Left colon (tissue), 2 donors: Measurements from ENCODE around the gene CFAP74. TPM values are rescaled to one million over a fixed set of nuclear protein-coding genes. Genes with fewer than 3 reads are reported as not detected.

Experiments used
- ATAC-seq: fragments of 200-7000 bp; cut with Tn5 transposase; one replicate; pipeline ENCODE4 v1.9.1; 2020; ENCODE audit warnings: mild to moderate bottlenecking, moderate library complexity
- DNase-seq, 2 donors: peaks; one replicate each; pipeline ENCODE4 v3.0.0-alpha.2; 2020
- intact Hi-C, 2 donors: fragments of 100-400 bp; cut with DNase I in 1 of 2; cut with micrococcal nuclease in 1 of 2; formaldehyde crosslinking; loops; one replicate each; pipeline versions ENCODE4 v1.11.2 to v1.14.0; 2022; cut with DNase I, micrococcal nuclease
- total RNA-seq, 2 donors: library from RNA; stranded (reverse); fragmentation: NEBNext Ultra II Directional; extraction: Animal tissue kit (Norgen Biotek cat#: 25700); gene quantifications; one replicate each; pipeline ENCODE4 v1.2.1, GENCODE V29; 2021
- donor health status: DM: no; HTN: no; CAD: no.
- donor health status: DM: yes; HTN: yes; CAD: no.

Gene CFAP74
- total RNA-seq, 2 donors from 2014 or later, result not detected

DNA sequence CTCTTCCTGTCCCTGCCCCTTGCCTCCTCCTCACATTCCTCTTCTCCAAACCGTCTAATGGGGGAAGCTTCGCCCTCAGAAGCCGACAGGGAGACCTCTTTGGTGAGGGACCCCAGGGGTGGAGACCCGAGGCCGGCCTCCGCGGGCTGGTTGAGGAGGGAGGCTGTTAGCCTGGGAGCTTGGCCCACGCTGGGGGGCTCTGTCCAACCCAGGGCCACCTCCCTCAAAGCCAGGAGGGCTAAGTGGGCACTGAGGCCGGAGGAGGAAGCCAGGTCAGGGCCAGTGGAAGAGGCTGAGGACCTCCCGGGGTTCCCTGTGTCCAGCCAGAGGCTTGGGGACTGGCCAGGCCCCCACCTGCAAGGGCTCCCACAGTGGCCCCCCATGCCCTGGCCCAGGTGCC lies 20.9 kb upstream of the CFAP74 start:
- DNase-seq (no peak), ATAC-seq (no peak)
- intact Hi-C loops, result no loop called here

DNA sequence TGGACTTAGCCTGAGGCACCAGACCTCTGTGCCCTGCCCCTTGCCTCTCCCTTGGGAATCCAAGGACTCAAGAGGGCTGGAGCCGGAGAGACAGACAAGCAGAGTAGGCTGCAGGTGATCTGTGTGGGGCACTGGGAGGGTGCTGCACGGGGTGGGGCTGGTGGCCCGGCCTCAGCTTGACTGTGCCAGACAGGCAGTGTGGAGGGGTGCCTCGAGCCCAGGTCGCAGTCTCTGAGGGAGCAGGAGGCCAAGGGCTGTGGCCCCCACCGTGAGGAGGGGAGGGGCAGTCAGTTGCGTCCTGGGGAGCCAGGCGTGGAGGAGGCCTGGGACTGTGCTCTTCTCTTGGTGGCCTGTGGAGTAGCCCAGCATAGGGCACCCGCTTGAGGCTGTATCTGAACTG lies 19.6 kb upstream of the CFAP74 start:
- no peak for DNase-seq
- peak; percentile 69 for ATAC-seq
- intact Hi-C loops, result no loop called here

DNA sequence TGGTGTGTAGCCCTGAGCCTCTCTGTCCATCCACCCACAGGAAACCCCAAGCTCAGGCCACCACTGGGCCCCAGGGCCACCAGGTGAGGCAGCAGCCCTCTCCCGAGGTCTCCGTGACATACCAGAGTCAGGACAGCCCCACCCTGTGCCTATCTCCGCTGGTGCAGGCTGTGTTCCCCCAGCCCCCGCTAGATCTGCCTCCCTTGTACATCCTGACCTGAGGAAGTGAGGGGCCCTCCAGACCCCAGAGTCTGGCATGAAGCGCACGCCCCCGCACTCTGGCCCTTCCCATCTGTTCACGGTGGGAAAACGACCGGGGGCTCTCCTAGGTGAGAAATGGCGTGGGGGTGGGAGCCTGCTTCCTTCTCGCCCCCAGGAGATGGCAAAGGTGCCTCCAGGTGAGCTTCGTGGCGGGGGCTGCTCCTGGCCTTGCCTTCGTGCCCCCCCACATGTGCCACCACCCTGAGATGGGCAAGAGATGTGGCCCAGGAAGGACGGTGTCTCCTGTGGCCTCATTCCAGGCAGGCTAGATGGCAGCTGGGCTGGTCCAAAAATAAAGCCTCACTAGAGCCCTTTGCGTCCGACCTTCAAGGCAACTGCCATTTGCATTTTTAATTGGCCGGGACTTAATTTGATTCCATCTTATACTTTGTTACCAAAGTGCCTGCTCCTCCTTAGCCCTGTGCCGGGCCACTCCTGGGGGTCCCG lies 18.6 kb upstream of the CFAP74 start:
- DNase-seq, result no peak
- ATAC-seq, result no peak
- intact Hi-C loops, result no loop called here

DNA sequence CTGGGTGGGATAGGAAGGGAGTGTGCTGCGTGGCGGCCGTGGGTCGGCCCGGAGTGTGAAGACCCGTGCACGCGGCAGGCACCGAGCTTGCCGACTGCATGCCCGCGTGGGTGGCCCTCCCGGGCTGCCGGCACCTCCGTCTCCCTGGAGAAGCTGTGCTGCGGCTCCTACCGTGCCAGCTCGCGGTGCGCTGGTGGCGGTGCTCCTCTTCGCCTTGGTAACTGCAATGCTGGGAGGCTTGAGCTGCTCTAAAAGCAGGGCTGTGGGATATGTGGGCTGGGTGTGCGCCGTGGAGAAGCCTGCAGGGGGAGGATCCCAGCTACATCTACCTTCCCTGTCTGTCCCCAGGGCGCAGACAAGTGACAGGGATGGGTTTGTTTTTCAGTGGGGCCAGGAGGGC lies 18.0 kb upstream of the CFAP74 start:
- no peak for ATAC-seq
- intact Hi-C loops, result no loop called here
- DNase-seq, result no peak

DNA sequence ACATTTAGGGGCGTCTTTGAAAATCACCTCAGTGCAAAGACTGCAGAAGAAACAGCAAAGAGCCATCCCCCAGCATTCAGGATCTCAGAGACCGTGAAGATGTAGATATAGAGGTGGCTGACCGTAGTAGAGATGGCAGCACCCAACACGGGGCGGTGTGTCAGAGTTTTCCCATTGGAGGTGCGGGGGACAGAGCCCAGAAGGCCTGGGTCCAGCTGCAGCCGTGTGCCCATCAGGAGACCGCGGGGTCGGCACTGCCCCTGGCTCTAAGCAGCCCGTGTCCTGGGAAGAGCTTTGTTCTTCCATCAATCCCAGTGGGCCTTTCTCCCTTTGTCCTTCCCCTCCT lies 16.7 kb upstream of the CFAP74 start:
- intact Hi-C loops, result no loop called here
- DNase-seq (no peak), ATAC-seq (no peak)

DNA sequence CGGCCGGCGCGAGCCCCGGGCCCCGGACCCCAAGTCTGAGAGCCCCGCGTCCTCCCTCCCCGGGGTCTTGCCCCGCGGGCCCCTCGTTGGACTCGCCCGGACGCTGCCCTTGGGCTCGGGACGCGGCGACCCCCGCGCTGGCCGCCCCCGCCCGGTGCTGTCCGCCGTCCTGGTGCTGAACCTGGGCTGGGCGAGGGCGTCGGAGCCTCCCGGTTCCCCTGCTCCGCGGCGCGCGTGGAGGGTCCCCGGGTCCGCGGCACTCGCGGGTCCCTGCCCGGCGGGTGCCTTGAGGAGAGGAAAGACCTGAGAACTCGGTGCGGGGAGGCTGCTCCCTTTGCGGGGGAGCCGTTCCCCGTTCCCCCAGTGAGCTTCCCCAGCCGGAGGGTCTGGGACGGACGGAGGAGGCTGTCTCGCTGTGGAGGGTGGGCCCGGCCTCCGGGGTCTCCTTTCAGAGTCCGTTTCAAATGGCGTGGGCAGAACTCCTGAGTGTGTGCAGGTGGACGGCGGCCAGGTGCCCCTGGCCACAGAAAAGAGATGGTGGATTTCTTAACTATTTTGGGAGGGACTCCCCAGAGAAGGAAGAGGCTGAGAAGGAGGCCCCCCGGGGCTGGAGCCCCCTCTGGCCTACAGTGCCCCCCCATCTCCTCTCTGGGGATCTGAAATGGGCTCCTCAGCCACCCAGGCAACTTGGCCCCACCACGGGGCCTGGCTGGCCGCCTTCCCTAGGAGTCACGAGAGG lies 16.2 kb upstream of the CFAP74 start:
- DNase-seq (no peak), ATAC-seq (peak; percentile 28)
- intact Hi-C loops, result no loop called here

DNA sequence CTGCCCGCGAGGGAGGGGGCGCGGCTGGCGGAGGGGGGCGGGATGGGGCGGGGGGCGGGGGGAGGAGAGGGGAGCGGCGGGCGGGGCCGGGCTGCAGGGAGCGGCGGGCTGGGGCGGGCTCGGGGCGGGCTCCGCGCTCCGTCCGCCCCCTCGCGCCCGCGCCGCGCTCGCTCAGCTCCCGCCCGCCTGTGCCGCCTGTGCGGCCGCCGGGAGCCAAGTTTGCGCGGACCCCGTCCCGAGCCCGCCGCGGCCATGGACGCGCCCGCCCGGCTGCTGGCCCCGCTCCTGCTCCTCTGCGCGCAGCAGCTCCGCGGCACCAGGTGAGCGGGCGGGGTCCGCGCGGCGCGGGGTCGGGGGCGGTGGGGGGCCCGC lies 15.6 kb upstream of the CFAP74 start, which contains the start of gene GABRD:
Gene GABRD, plus strand, starts transcription at position 174 of the 372 bp plus-strand sequence. Its CDS starts 79 bp downstream, at position 253.
- DNase-seq (no peak), ATAC-seq (peak; percentile 65)
- intact Hi-C loops, result no loop called here

DNA sequence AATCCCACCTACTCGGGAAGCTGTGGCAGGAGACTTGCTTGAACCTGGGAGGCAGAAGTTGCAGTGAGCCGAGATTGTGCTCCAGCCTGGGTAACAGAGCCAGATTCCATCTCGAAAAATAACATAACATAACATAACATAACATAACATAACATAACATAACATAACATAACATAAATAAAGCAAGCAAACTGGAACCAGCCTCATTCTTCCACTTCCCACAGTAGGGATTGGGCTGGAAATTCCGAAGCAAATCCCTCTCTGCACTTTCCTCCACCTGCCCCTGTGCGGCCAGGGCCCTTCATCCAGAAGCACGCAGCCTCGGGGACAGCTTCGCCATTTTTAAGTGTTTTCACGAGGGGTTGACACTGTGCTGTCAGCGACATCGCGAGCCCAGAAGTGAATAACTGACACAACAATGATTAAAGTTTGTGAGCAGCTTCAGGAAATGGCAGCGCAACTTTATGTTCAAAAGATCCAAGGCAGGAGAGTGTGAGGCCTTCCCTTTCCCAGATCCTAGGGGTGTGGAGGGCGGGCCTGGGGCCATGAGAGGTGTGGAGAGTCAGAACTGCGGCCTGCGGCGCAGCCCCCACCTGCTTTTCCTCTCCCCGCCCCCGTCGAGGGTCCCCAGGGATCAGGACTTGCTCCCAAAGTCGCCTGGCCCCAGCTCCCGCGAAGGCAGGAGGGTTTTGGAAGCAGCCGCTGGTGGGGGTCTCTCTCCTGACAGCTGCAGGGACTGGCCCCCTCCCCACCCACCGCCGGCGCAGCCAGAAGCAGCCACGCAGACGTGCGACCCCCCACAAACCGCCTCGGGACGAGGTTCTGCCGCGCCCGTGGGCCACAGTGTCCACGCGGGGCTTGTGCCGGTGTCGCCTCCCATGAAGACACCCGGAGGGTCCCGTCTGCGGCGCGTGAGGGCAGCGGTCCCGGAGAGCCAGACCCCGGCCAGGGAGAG lies 14.9 kb upstream of the CFAP74 start:
- intact Hi-C loops, result no loop called here
- no peak for ATAC-seq
- DNase-seq, result no peak

DNA sequence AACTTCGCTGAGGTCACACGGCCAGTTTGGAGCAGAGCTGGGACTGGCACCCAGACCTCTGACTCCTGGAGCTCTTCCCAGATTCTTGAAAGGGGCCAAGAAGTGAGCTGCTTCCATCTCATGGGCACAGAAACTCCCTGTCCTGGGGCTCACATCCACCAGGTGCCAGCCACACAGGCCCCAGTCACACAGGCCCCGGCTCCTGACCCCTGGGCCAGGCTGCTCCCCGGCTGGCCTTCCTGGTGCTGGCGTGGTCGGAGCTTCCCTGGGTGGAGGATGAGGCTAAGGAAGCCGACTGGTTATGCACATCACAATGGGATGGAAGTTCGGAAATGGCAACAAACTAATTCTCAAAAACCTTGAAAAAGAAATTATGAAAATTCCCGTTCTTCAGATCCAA lies 12.5 kb upstream of the CFAP74 start:
- DNase-seq, result no peak
- intact Hi-C loops, result no loop called here
- no peak for ATAC-seq

DNA sequence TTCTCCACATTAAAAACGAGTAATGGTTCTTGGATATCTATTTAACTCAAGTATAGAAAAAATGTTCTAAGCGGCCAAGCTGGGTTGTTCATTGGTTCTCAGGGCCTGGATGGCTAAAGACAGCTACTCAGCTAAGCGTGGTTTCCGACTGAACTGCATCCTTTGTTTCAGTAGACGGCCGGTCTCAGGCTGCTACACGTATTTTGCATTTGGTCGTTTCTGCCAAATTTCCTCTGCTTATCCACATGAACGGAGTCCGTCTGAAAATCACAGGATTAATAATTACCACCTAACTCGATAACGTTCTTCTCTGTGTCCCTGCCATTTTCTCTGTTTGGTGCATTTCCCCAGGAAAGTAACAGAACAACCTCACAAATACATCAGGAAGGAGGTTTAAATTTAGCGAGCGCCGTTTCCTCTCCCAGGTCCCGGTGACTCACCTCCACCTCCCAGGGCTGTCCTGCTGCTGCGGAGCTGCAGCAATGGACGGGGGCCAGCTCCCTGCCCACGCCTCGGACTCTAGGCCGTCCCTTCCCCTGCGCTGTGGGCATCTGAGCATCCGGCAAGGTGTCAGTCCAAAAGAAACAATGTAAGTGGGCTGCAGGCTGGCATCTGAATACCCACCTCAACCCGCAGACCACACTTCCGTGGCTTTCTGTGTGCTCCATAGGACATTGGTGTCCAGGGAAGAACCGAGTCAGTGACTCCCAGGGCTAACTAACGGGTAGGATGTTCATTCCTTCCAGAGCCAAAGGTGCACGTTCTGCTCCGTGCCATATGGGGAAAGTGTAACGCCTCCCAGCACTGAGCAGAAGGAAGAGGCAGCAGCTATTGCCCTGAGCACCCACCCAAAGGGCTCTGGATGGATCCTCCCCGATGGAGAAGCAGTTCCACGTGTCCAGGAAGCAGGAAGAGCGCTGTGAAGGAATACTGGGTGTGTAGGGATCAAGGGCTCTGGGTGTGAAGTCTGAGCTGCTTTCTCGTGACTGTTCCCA lies 11.5 kb upstream of the CFAP74 start:
- no peak for DNase-seq
- intact Hi-C loops, result no loop called here
- ATAC-seq, result no peak

DNA sequence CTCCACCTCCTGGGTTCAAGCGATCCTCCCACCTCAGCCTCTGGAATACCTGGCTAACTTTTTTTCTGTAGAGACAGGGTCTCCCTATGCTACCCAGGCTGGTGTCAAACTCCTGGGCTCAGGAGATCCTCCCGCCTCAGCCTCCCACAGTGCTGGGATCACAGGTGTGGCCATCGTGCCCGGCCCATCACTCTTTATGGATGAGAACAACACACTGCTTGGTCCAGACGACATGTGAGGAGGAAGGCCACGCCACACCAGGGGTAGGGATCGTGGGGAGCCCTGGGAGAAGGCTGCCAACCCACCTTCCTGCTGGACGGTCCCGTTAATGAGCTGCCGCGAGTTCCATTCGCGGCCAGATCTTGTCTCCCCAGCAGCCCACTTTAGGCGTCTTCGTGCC lies 10.6 kb upstream of the CFAP74 start:
- ATAC-seq (no peak), DNase-seq (no peak)
- intact Hi-C loops, result no loop called here

DNA sequence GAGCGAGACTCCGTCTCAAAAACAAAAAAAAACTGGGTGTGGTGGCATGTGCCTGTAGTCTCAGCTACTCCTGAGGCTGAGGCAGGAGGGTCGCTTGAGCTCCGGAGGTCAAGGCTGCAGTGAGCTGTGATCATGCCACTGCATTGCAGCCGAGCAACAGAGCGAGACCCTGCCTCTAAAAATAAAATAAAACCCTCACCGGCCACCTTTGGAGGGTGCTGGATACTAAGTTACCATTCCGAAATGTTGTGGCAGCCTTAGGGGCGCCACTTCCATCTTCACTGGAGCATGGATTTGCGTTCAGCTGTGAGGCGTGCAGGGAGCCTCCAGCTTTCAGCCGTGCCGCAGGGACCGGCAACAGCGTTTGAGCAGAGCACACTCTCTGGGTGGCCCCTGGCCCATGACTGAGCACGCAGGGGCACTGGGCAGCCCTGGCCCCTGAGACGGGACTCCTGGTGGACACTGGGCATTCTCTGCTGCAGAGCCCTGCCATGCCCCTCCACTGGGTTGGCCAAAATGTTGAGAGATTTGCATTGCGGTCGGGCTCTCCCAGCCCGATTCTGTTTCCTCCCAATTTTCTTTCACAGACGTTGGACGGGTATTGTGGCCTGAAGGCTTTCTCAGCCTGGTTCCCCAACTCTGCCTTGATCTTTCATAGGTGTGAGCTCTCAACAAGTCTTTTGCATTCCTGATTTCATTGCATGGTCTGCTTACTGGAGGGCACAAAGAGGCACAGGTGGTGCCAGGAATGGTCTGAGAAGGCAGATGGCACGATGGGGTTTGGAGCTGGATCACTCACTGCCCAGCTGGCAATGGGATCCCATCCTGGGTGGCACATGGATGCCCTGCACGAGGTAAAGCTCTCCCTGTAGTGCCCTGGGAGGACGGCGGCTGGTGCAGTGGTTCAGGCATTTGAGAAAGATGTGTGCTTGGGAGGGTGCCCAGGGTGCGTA lies 5.8 kb upstream of the CFAP74 start:
- intact Hi-C loops, result no loop called here
- no peak for ATAC-seq
- no peak for DNase-seq

DNA sequence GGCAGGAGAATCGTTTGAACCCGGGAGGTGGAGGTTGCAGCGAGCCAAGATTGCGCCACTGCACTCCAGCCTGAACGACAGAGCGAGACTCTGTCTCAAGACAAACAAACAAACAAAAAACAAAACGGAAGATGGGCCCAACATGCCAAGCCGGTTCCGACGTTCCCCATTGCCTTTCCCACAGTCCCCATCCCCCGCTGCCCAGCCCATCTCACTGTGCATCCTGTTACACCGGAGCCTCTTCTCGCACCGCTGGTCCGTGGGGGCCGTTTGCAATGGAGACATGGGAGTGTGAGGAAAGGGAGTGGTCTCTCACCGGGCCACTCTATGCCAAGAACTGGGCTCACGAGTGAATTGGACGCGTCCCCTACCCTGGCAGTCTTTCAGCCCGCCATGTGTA lies 1.3 kb upstream of the CFAP74 start:
- DNase-seq, result no peak
- intact Hi-C loops, result no loop called here
- no peak for ATAC-seq

DNA sequence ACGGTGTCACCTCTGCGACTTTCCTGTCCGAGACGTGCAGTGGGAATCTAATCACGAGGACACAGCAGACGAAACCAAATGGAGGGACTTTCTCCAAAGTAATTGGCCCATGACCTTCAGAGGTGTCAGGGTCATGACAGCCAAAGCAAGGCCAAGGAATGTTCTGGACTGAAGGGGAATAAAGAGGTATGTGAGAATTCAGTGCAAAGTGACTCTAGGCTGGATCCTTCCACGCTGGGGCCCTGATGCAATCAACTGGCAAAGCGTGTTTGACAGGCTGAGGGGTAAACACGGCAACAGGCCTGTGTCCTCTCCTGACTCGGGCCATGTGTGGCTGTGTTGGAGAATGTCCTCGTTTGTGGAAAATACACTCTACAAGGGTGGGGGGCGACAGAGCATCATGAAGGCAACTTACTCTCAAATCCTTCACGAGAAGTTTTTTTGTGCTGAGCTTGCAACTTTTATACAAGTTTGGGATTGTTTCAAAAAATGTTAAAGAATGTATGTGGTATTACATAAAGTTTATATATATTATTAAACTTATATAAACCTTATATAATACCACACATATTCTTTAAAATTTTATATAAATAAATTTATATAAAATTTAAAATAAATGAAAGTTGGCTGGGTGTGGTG lies 1.7 kb downstream of the CFAP74 start:
- intact Hi-C loops, result no loop called here
- ATAC-seq, result no peak
- no peak for DNase-seq

DNA sequence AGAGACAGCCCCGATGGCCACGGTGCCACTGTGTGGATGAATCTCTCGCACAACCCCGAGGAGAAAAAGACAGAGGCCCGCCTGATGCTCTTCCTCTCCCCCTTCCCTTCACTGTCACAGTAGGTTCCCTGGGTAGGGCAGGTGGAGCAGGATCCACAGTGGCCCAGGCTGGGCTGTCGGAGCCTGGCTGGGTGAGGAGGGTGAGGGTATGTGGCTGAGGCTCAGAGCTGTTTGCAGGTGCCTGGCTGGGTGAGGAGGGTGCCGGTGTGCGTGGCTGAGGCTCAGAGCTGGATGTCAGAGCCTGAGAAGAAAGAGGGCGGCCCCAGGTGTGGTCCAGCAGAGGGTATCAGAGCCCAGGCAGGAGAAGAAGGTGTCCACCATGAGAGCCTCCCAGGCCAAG lies 2.7 kb downstream of the CFAP74 start:
- intact Hi-C loops, result no loop called here
- ATAC-seq (no peak), DNase-seq (no peak)

DNA sequence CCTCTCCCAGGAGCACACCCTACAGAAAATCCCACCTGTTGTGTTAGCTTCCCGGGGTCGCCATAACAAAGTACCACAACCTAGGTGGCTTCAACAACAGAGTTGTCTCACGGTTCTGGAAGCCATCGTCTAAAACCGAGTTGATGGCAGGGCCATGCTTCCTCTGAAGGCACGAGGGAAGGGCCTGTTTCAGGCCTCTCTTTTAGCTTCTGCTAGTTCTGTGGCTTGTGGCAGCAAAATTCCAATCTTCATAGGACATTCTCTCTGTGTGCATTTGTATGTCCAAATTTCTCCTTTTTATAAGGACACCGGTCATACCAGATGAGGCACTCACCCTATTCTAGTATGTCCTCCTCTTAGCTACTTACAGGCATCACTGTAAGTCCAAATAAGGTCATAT lies 3.2 kb downstream of the CFAP74 start:
- no peak for ATAC-seq
- intact Hi-C loops, result no loop called here
- DNase-seq, result no peak

DNA sequence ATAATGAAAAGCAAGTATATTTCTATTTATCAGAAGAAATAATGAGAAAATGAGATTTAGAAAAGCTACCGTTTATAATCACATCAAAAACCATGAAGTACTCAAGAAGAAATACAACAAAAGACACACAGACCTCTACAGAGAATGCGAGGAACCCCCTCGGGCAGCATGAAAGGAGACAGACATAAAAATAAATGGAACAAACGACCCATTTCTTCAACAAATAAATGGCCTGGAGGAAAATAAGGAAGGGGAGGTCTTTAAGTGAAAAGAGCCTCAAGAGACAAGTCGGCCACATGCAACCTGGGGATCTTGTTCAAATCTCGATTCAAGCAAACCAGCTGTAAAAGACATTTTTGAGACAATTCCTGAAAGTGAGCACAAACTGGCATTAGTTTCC lies 6.0 kb downstream of the CFAP74 start:
- DNase-seq (no peak), ATAC-seq (no peak)
- intact Hi-C loops, result no loop called here
